ENCODE data around the gene DAO.
"Not testable (repeated sequence)": the region's sequence is repeated elsewhere in the genome, so short reads cannot be mapped to it uniquely, and the experiment has no call there.

DAO gene

GRCh38 chr12:108861878-108862587 lies 17.9 kb upstream of the DAO start:
- in situ Hi-C loops (cut with HindIII; ENCODE audit: low pct_ligation_motif_present, low pct_unique_long_range_greater_than_20kb, low sequenced_read_pairs) = no loop called here
- no peak for DNase-seq

DNA sequence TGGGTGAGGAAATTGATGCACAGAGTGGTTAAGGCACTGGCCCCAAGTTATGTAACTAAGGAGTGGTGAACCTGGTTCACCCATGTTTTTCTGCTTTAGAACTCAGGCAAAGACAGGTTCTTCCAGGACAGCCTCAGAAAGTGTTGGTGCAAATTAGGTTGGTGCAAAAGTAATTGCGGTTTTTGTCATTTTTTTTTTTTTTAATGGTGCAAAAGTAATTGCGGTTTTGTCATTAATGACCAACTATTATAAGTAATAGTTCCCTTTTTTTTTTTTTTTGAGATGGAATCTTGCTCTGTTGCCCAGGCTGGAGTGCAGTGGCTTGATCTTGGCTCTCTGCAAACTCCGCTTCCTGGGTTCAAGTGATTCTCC lies 17.3 kb upstream of the DAO start:
- in situ Hi-C loops (cut with HindIII; ENCODE audit: low pct_ligation_motif_present, low pct_unique_long_range_greater_than_20kb, low sequenced_read_pairs) = no loop called here
- DNase-seq = no peak

- in situ Hi-C loops (cut with HindIII; ENCODE audit: low pct_ligation_motif_present, low pct_unique_long_range_greater_than_20kb, low sequenced_read_pairs) = no loop called here
- DNase-seq = no peak
These were observed 14.7 kb upstream of the DAO start for GRCh38 chr12:108865169-108865568.

- not testable (repeated sequence) for DNase-seq
These were observed 13.8 kb upstream of the DAO start for GRCh38 chr12:108866083-108866482.

GRCh38 chr12:108868781-108869180 lies 11.1 kb upstream of the DAO start:
- DNase-seq = no peak
- in situ Hi-C loops (cut with HindIII; ENCODE audit: low pct_ligation_motif_present, low pct_unique_long_range_greater_than_20kb, low sequenced_read_pairs) = no loop called here

More at GRCh38 chr12:108866083-108866482, 13.8 kb upstream of the DAO start:
- in situ Hi-C loops (cut with HindIII; ENCODE audit: low pct_ligation_motif_present, low pct_unique_long_range_greater_than_20kb, low sequenced_read_pairs) = not testable (repeated sequence)

DNA sequence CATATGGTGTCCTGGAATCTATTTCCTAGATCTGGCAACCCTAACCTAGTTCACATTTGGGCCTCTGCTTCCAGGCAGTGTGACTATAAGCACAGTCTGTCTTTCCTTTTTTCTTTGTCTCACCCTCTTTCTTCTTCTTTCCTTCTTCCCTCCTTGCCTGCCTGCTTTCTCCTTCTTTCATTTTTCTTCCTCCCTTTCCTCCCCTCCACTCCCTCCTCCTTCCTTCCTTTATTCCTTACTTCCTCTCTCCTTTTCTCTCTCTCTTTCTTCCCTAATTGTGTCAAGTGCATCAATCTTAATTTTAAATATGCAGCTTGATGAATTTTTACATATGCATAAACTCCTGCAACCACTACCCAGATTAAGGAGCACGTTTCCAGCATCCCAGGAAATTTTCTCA lies 4.6 kb upstream of the DAO start:
- in situ Hi-C loops (cut with HindIII; ENCODE audit: low pct_ligation_motif_present, low pct_unique_long_range_greater_than_20kb, low sequenced_read_pairs) = no loop called here
- DNase-seq = no peak

GRCh38 chr12:108875682-108876361 lies 4.1 kb upstream of the DAO start:
- in situ Hi-C loops (cut with HindIII; ENCODE audit: low pct_ligation_motif_present, low pct_unique_long_range_greater_than_20kb, low sequenced_read_pairs) = no loop called here
- DNase-seq = no peak

DNA sequence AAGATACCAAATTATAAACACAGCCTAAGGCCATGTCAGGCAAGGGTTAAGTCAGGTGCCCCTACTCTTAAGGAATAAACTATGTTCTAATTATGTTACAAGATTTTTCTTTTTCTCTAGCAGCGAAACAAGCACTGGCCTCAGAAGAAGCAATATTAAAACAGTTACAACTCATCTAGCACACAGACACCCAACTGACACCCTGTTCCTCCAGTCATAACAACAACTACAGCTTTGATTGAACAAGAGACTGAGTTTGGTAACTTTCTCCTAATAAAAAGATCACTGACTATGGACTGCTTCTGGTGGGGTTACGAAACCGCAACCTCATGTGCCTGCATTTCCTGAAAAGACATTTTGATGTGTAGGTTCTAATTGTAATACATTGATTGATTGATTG lies 3.3 kb upstream of the DAO start:
- in situ Hi-C loops (cut with HindIII; ENCODE audit: low pct_ligation_motif_present, low pct_unique_long_range_greater_than_20kb, low sequenced_read_pairs) = no loop called here
- no peak for DNase-seq

GRCh38 chr12:108881953-108882352 lies 2.1 kb downstream of the DAO start:
- in situ Hi-C loops (cut with HindIII; ENCODE audit: low pct_ligation_motif_present, low pct_unique_long_range_greater_than_20kb, low sequenced_read_pairs) = no loop called here
- DNase-seq = no peak

GRCh38 chr12:108884116-108885012 lies 4.5 kb downstream of the DAO start:
- DNase-seq = peak; percentile 62

DNA sequence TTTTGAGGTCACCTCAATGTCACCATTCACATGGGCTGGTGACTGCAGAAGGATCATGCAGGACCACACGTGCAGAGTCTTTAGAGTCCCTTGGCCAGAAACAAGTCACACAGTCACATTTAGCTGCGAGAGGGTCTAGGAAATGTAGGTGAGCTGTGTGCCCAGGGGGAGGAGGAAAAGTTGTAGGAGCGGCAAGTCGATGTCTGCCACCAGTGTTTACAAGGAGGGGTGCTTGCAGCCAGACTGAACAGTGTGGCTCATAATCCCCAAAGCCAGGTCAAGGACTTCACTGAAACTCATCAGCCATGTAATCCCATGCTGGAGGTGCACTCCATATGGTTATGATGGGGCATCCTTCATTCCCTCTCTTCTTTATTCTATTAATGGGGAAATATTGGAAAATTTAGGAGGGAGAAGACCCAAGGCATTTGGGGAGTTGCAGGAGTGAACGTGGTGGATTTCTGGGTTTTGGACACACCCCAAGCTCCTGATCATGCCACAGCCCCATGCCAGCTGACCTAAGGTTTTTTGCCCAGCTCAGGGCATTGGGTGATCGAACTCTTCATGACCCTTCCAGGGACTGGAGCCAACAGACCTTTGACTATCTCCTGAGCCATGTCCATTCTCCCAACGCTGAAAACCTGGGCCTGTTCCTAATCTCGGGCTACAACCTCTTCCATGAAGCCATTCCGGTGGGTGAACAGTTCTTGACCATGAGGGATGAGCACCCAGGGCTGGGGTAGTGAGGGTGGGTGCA lies 7.2 kb downstream of the DAO start:
- in situ Hi-C loops (cut with HindIII; ENCODE audit: low pct_ligation_motif_present, low pct_unique_long_range_greater_than_20kb, low sequenced_read_pairs) = no loop called here
- no peak for DNase-seq

More at GRCh38 chr12:108884116-108885012, 4.5 kb downstream of the DAO start:
- in situ Hi-C loops (cut with HindIII; ENCODE audit: low pct_ligation_motif_present, low pct_unique_long_range_greater_than_20kb, low sequenced_read_pairs) = no loop called here

DNA sequence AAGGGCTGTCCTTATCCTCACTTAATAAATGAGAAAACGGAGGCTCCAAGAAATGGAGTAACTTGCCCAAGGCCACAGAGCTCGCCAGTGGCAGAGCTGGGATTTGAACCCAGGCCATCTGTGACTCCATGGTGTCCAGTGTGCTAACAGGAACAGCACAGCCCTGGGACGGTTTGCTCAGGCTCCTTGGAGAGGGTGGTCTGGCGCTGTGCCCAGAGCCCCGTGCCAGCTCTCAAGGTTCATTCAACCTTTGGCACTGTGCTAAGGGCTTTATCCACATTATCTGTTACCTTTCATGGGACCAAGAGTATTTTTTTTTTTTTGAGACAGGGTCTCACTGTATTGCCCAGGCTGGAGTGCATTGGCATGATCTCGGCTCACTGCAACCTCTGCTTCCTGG lies 8.1 kb downstream of the DAO start:
- in situ Hi-C loops (cut with HindIII; ENCODE audit: low pct_ligation_motif_present, low pct_unique_long_range_greater_than_20kb, low sequenced_read_pairs) = no loop called here
- DNase-seq = no peak

- in situ Hi-C loops (cut with HindIII; ENCODE audit: low pct_ligation_motif_present, low pct_unique_long_range_greater_than_20kb, low sequenced_read_pairs) = no loop called here
- peak; percentile 32 for DNase-seq
These were observed 10.3 kb downstream of the DAO start for GRCh38 chr12:108890208-108890607.

GRCh38 chr12:108895220-108895802 lies 15.4 kb downstream of the DAO start:
- DNase-seq = no peak
- in situ Hi-C loops (cut with HindIII; ENCODE audit: low pct_ligation_motif_present, low pct_unique_long_range_greater_than_20kb, low sequenced_read_pairs) = no loop called here

GRCh38 chr12:108896336-108896735 lies 16.4 kb downstream of the DAO start:
- in situ Hi-C loops (cut with HindIII; ENCODE audit: low pct_ligation_motif_present, low pct_unique_long_range_greater_than_20kb, low sequenced_read_pairs) = no loop called here
- DNase-seq = no peak

DNA sequence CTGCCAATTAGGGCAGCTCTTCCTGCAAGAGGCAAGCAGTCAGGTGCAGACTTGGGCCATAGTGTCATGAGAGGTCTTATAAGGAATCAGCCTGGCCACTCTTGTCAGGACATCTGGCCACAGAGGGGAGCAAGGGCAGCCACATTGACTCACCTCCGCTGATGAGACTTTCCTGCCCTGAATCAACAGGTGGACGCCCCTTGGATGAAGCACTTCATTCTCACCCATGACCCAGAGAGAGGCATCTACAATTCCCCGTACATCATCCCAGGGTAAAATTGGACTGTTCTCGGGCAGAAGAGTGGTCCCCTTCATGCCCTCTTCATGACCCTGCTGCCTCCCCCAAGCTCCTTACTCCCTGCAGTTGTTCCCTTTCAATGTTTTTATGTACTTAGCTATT lies 16.9 kb downstream of the DAO start:
- in situ Hi-C loops (cut with HindIII; ENCODE audit: low pct_ligation_motif_present, low pct_unique_long_range_greater_than_20kb, low sequenced_read_pairs) = no loop called here
- no peak for DNase-seq

GRCh38 chr12:108899145-108899544 lies 19.3 kb downstream of the DAO start:
- in situ Hi-C loops (cut with HindIII; ENCODE audit: low pct_ligation_motif_present, low pct_unique_long_range_greater_than_20kb, low sequenced_read_pairs) = no loop called here
- no peak for DNase-seq

DNA sequence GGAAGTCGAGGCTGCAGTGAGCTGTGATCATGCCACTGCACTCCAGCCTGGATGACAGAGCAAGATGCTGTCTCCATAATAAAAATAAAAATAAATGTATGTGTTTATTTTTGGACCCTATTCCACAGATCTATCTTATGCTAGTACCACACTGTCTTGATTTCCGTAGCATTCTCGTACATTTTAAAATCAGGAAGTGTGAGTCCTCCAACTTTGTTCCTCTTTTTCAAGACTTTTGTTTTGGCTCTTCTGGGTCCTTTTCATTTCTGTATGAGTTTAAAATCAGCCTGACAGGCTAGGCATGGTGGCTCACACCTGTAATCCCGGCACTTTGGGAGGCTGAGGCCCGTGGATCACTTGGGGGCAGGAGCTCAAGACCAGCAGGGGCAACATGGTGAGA lies 25.8 kb downstream of the DAO start:
- DNase-seq = no peak
- in situ Hi-C loops (cut with HindIII; ENCODE audit: low pct_ligation_motif_present, low pct_unique_long_range_greater_than_20kb, low sequenced_read_pairs) = no loop called here

All from ACHN (cell line).